H1 (cell line): Measurements from ENCODE around the gene CD68. TPM values are rescaled to one million over a fixed set of nuclear protein-coding genes. Genes with fewer than 3 reads are reported as not detected.

ENCODE experiments used
- MAFK ChIP-seq: IDR thresholded peaks from 2 replicates; pipeline ENCODE4 v1.6.1; 2012; ENCODE audit warnings: low read depth, mild to moderate bottlenecking, improper control_type of control experiment, low read length
- polyA plus RNA-seq, 7 experiments: library from polyadenylated mRNA; depleted of rRNA in 3 of 7; stranded (reverse) in 5 of 7; unstranded in 2 of 7; fragments of >200 nt in 5 of 7; fragments of 200-250 nt in 2 of 7; gene quantifications; 1 replicate in 5 of 7; 2 replicates in 1 of 7; 4 replicates in 1 of 7; pipeline versions ENCODE4 v1.2.1 to v1.2.3, GENCODE V29; 2011 to 2013; ENCODE audit warnings: missing spikeins in 2 of 7, mixed read lengths in 2 of 7
- total RNA-seq: library from RNA; stranded (reverse); fragmentation: NEBNext Ultra II Directional; extraction: Animal tissue kit (Norgen Biotek cat#: 25700); gene quantifications from 2 replicates; pipeline ENCODE4 v1.2.1, GENCODE V29; 2021

CD68 gene
- total and polyA plus RNA-seq, 2 of the 8 experiments (the other 6 are each of a cell fraction or from before 2014, with no cell fraction given): 0.18 TPM; not detected in 1

- no peak for TF ChIP-seq MAFK
Measured at GRCh38 chr17:7606280-7606679, 26.8 kb downstream of the CD68 start (continued).
